ENCODE results near the gene CCDC187.

CCDC187 gene

DNA sequence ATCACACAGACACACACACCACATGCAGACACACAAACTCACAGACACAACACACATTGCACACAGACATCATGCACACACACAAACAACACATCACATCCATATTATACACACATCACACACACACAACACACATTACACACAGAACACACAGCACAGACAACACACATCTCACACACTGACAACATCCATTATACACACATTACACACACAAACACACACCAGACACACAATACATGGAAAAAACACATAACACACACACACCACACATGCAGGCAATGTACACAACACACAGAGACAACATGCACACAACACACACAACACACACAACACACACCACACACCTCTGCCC is 4.8 kb upstream of the CCDC187 start:
- Histone ChIP-seq H3K4me3 (ENCODE audit: low read depth in 1 of 2, low read length in 2 of 2) (no peak overlapping the region), H3K4me2 (ENCODE audit: insufficient read depth, low read length) (no peak overlapping the region), H3K9me3 (ENCODE audit: insufficient read depth, low read length, severe bottlenecking) (no peaks in the 10 kb centered on the region), H2AFZ (ENCODE audit: low read depth, low read length) (no peak overlapping the region), H3K9ac (ENCODE audit: low read depth, low read length) (no peak overlapping the region), H3K27ac (ENCODE audit: low read length) (no peak overlapping the region), H3K4me1 (ENCODE audit: insufficient read depth, low read length) (no peaks in the 10 kb centered on the region; the same call in 1 of the 2 replicates), H4K20me1 (ENCODE audit: insufficient read depth, low read length) (peaks cover 8% of the 10 kb centered on the region; the same call in 1 of the 2 replicates), H3K27me3 (ENCODE audit: insufficient read depth, low read length, poor library complexity) (no peaks in the 10 kb centered on the region), H3K79me2 (ENCODE audit: insufficient read depth, low read length) (no peaks in the 10 kb centered on the region), H3K36me3 (ENCODE audit: insufficient read depth, low read length) (no peaks in the 10 kb centered on the region)
- ATAC-seq (ENCODE audit: insufficient read depth, low read depth) (no peak), DNase-seq (no peak)
- TF ChIP-seq EZH2 (IDR thresholded peaks at IDR 0.05; ENCODE audit: borderline replicate concordance, low read depth, low read length, severe bottlenecking), result no peak

DNA sequence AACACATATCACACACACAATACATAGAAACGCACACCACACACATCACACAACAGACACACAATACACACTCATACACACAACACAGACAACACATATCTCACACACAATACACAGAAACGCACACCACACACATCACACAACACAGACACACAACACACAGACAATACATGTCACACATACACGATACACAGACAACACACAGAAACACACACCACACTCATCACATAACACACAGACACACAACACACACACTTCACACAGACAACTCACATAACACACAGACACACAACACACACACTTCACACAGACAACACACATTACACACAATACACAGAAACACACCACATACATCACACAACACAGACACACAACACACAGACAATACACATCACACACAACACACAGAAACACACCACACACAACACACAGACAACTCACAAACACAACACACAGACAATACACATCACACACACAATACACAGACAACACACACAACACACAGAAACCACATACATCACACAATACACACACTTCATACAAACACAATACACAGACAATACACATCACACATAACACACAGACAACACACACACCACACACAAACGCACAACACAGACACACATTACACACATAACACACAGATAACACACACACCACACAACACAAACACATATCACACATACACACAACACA is 4.3 kb upstream of the CCDC187 start:
- TF ChIP-seq CTCF (IDR thresholded peaks at IDR 0.05; ENCODE audit: borderline replicate concordance, extremely low read depth, low read length, poor library complexity, severe bottlenecking) (no peak), EZH2 (IDR thresholded peaks at IDR 0.05; ENCODE audit: borderline replicate concordance, low read depth, low read length, severe bottlenecking) (no peak)
- Histone ChIP-seq H3K36me3 (ENCODE audit: insufficient read depth, low read length) (no peaks in the 10 kb centered on the region), H3K9me3 (ENCODE audit: insufficient read depth, low read length, severe bottlenecking) (no peaks in the 10 kb centered on the region), H3K79me2 (ENCODE audit: insufficient read depth, low read length) (no peaks in the 10 kb centered on the region), H3K27me3 (ENCODE audit: insufficient read depth, low read length, poor library complexity) (no peaks in the 10 kb centered on the region), H4K20me1 (ENCODE audit: insufficient read depth, low read length) (peaks cover 8% of the 10 kb centered on the region; the same call in 1 of the 2 replicates), H3K27ac (ENCODE audit: low read length) (no peak overlapping the region), H2AFZ (ENCODE audit: low read depth, low read length) (no peak overlapping the region), H3K4me3 (ENCODE audit: low read depth in 1 of 2, low read length in 2 of 2) (no peak overlapping the region), H3K9ac (ENCODE audit: low read depth, low read length) (no peak overlapping the region), H3K4me1 (ENCODE audit: insufficient read depth, low read length) (no peaks in the 10 kb centered on the region; the same call in 1 of the 2 replicates), H3K4me2 (ENCODE audit: insufficient read depth, low read length) (no peak overlapping the region)
- ATAC-seq (ENCODE audit: insufficient read depth, low read depth), result no peak
- no peak for DNase-seq

DNA sequence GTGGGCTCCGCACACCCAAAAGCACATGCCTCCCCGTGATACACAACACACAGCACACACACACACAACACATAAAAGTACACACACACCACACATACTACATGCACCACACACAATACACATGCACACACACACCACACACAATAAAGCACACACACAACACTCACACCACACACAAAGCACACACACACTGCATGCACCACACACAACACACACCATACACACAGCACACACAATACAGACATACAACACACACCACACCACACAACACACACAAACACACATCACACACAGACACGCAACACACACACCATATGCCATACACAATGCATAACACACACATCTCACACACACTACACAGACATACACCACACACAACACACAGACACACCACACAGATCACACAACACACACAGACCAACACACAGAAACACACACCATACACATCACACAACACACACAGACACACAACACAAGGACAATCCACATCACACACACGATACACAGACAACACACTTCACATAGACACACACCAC is 3.4 kb upstream of the CCDC187 start:
- Histone ChIP-seq H3K9ac (ENCODE audit: low read depth, low read length) (no peak overlapping the region), H3K4me2 (ENCODE audit: insufficient read depth, low read length) (no peak overlapping the region), H3K27me3 (ENCODE audit: insufficient read depth, low read length, poor library complexity) (no peaks in the 10 kb centered on the region), H3K79me2 (ENCODE audit: insufficient read depth, low read length) (no peaks in the 10 kb centered on the region), H3K36me3 (ENCODE audit: insufficient read depth, low read length) (no peaks in the 10 kb centered on the region), H4K20me1 (ENCODE audit: insufficient read depth, low read length) (peaks cover 8% of the 10 kb centered on the region; the same call in 1 of the 2 replicates), H3K4me1 (ENCODE audit: insufficient read depth, low read length) (no peaks in the 10 kb centered on the region; the same call in 1 of the 2 replicates), H3K27ac (ENCODE audit: low read length) (no peak overlapping the region), H3K4me3 (ENCODE audit: low read depth in 1 of 2, low read length in 2 of 2) (no peak overlapping the region), H2AFZ (ENCODE audit: low read depth, low read length) (no peak overlapping the region), H3K9me3 (ENCODE audit: insufficient read depth, low read length, severe bottlenecking) (no peaks in the 10 kb centered on the region)
- no peak for ATAC-seq (ENCODE audit: insufficient read depth, low read depth)
- no peak for DNase-seq
- no peak for TF ChIP-seq CTCF (IDR thresholded peaks at IDR 0.05; ENCODE audit: borderline replicate concordance, extremely low read depth, low read length, poor library complexity, severe bottlenecking)
- TF ChIP-seq EZH2 (IDR thresholded peaks at IDR 0.05; ENCODE audit: borderline replicate concordance, low read depth, low read length, severe bottlenecking), result no peak
